SK-N-MC (cell line): Measurements from ENCODE around the gene PRRC1.

ENCODE experiments used
- EZH2 ChIP-seq: fragments of 200-600 bp; sonication (generic); IDR thresholded peaks from one replicate; pipeline ENCODE4 v1.6.1; 2017; ENCODE audit warnings: antibody characterized with exemption
- POLR2AphosphoS5 ChIP-seq: IDR thresholded peaks from 2 replicates; pipeline ENCODE4 v1.6.1; 2012; ENCODE audit warnings: mild to moderate bottlenecking, low read depth, low read length, borderline replicate concordance

DNA sequence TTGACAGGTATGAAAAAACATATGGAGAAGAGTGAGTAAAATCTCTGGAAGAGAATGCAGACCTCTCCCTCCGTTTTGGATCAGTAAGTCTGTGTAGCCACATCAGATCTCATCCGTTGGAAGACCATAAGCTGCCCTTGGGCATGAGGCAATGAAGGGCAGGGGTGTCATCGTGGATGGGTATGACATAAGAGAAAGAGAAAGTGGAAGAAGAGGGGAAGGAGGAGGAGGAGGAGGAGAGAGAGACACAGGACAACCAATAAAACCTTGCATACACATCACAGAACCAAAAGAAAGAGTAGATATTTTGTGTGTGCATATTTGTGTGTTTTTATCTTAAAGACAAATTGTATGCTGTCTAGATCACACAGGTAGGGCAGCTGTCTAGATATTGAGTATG lies 50.7 kb downstream of the PRRC1 start:
- TF ChIP-seq EZH2, result no peak
- no peak for TF ChIP-seq POLR2AphosphoS5
